Peyer's patch (tissue), 4 donors: ENCODE measurements around the gene PCNX2.

Source experiments
- POLR2A ChIP-seq, 2 donors: fragments of 450-650 bp; IDR thresholded peaks; one replicate each; pipeline ENCODE4 v1.5.1; 2017; ENCODE audit warnings: antibody characterized with exemption in 2 of 2, mild to moderate bottlenecking in 2 of 2, moderate library complexity in 2 of 2
- TF ChIP-seq, protein P1 (sequence below), 6 experiments: fragments of 450-650 bp in 4 of 6; fragments of 200-600 bp in 2 of 6; sonication (generic) in 1 of 6; IDR thresholded peaks; one replicate each; pipeline ENCODE4 v1.5.1; 2017 to 2019; ENCODE audit warnings: antibody characterized with exemption in 6 of 6, mild to moderate bottlenecking in 3 of 6, moderate library complexity in 1 of 6

DNA sequence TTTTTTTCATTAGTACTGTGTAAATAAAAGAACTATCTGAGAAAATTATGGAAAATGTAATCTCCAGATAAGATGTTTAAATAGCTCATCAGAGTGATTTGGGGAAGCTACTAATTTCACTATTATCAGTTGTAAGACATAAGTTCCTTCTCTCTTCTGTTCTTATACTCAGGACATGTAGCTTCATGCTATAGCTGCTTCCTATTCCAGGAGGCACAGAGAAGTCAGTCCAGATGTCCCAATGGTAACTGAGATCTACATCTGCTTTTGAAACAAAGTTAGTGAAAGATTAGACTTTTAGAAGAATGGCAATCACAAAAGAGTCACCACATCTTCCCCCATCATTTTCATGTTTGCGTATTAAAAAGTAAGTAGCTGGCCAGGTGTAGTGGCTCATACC lies 37.6 kb upstream of the PCNX2 start:
- no peak for TF ChIP-seq POLR2A (IDR thresholded peaks at IDR 0.05)
- TF ChIP-seq, protein P1, sequence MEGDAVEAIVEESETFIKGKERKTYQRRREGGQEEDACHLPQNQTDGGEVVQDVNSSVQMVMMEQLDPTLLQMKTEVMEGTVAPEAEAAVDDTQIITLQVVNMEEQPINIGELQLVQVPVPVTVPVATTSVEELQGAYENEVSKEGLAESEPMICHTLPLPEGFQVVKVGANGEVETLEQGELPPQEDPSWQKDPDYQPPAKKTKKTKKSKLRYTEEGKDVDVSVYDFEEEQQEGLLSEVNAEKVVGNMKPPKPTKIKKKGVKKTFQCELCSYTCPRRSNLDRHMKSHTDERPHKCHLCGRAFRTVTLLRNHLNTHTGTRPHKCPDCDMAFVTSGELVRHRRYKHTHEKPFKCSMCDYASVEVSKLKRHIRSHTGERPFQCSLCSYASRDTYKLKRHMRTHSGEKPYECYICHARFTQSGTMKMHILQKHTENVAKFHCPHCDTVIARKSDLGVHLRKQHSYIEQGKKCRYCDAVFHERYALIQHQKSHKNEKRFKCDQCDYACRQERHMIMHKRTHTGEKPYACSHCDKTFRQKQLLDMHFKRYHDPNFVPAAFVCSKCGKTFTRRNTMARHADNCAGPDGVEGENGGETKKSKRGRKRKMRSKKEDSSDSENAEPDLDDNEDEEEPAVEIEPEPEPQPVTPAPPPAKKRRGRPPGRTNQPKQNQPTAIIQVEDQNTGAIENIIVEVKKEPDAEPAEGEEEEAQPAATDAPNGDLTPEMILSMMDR (IDR thresholded peaks at IDR 0.05) = no peak
